KOPT-K1 (cell line): ENCODE results near the gene LRRTM4.

ENCODE experiments used
- H3K27ac ChIP-seq: fragments of 200-600 bp; sonication (generic); 2 replicates; pipeline ENCODE4 v1.5.1; 2016; ENCODE audit warnings: antibody characterized with exemption, mild to moderate bottlenecking, low read depth, low read length; ENCODE audit not compliant: poor library complexity, severe bottlenecking
- H3K36me3 ChIP-seq: fragments of 200-600 bp; sonication (generic); 2 replicates; pipeline ENCODE4 v1.5.1; 2017; ENCODE audit warnings: antibody characterized with exemption, mild to moderate bottlenecking, low read length, moderate library complexity; ENCODE audit not compliant: insufficient read depth
- H3K9me3 ChIP-seq: fragments of 200-600 bp; sonication (generic); 2 replicates; pipeline ENCODE4 v1.5.1; 2017; ENCODE audit warnings: antibody characterized with exemption, low read length, mild to moderate bottlenecking; ENCODE audit not compliant: insufficient read depth, poor library complexity, severe bottlenecking

The LRRTM4 gene

DNA sequence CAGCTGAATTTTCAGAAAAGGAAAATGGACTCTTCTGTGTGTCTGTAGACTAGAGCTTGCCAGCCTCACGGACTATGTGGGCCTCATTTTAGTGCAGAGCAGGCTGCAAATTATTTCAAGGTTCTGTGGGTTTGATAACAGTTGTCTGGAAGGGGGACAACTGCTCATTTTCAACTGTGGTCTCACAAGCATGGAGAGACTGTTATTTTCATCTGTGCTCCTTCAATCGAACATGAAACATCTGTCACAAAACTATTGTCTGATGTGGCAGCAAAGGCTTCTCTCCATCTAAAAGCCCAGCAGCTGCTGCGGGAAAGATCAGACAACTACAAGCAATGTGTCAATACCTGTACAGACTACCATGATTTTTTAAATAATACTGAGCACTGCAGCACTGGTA lies 211.8 kb downstream of the LRRTM4 start:
- Histone ChIP-seq H3K36me3 (no peaks in the 10 kb centered on the region), H3K9me3 (no peaks in the 10 kb centered on the region), H3K27ac (no peak overlapping the region)

DNA sequence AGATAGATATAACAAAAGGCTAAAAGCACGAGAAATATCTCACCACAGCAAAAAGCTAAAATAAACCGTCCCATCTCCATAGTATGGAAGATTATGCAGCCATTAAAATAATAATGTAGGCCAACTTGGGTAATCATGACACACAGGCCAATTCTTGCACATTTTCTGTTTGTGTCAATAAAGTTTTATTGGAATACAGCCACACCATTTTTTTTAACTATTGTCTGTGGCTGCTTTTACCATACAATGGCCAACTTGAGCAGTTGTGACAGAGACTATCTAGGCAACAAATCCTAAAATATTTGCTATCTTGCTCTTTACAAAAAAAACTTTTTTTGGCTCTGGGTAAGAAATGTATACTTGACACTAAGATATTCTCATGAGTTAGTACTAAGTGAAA lies 212.5 kb downstream of the LRRTM4 start:
- H3K36me3 ChIP-seq: no peaks in the 10 kb centered on the region
- H3K27ac ChIP-seq: no peak overlapping the region
- H3K9me3 ChIP-seq: no peaks in the 10 kb centered on the region

DNA sequence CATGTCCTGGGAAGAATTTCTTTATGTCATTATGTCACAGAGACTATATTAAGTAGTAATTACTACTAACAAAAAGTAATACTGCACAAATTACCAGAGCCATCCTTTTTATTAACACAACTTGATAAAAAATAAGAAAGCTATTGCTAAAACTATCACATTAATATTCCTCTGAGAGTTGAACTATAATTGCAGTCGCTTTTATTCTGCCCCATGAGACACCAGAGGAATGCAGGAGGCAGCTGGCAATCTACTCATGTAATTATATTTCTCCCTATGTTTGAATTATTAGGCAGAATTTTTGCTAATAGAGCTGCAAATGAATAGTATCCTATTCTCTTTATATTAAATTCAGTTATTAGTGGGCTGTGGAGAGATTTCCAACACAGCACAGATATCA lies 220.7 kb downstream of the LRRTM4 start:
- H3K9me3 ChIP-seq: no peaks in the 10 kb centered on the region
- no peak overlapping the region for H3K27ac ChIP-seq
- H3K36me3 ChIP-seq: no peaks in the 10 kb centered on the region

DNA sequence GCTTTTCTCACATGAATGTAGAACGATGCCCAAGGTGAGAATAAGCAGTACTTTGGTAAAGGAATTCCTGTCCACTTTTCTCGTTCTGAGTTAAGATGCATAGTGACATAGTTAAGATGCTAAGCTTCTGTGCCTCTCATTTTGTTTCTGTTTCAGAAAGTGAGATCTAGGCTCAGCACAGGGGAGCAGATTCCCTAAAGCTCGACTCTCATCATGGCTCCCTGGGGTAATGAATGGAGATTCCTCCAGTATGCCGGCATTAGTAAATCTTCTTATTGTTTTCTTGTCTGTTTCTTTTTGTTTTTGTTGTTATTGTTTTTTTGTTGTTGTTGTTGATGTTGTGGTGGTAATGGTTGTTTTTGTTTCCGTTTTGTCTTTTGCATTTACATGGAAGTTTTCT lies 225.4 kb downstream of the LRRTM4 start:
- H3K36me3 ChIP-seq: no peaks in the 10 kb centered on the region
- H3K27ac ChIP-seq: no peak overlapping the region
- no peaks in the 10 kb centered on the region for H3K9me3 ChIP-seq

DNA sequence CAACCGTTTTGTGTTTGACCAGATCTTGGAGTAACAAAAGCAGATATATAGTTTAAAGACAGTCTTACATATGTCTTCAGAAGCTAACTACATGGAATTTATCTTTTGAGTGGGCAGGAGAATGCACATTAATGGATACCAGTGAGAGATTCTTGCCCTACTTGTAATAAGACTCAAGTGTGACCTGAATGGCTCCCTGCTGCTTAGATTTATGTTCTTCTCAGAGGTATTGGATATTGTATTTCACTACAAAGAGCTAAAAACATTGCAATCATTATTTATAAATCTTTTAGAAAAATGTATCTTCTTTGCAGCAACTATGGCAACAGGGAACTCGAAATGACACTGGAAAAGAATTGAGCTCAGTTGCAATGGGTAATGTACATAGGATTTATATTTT lies 227.7 kb downstream of the LRRTM4 start:
- Histone ChIP-seq H3K9me3 (no peaks in the 10 kb centered on the region), H3K27ac (no peak overlapping the region), H3K36me3 (no peaks in the 10 kb centered on the region)

DNA sequence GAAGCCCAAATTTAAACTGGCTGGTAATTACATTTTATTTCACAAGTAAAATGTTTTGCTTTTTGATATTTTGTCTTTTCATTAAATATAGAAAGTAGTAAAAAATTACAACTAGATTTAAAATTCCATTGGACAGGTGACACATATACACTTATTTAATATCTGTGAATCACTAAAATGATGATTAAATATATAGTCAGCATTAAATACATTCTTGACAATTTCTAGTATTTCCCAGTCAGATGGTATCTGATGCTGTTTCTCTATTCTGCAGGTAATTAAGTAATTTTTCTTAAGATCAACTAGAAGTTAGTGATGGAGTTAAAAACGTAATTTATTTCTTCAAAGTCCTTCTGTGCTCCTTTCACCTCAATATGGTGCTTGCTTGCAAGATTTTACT lies 237.8 kb downstream of the LRRTM4 start:
- Histone ChIP-seq H3K36me3 (no peaks in the 10 kb centered on the region), H3K27ac (no peak overlapping the region), H3K9me3 (no peaks in the 10 kb centered on the region)

DNA sequence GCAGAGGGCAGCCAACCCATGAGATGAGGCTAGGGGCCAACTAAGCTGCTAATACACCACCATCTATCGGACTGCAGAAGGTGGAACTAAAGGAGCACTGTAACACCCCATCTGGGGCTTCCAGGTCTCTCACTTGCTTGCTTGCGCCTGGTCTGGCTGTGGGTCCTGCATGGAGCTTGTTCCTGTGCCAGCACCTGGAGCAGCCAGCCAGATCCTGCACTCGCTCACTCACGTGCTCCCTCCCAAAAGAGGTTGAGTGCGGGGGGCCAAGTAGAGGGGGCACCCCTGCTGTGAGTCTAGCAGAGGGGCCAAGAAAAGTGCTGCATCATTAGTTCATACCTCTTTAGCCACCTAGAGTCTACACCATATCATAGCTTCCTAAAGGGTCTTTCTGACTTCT lies 250.9 kb downstream of the LRRTM4 start:
- Histone ChIP-seq H3K9me3 (no peaks in the 10 kb centered on the region), H3K27ac (no peak overlapping the region), H3K36me3 (no peaks in the 10 kb centered on the region)

DNA sequence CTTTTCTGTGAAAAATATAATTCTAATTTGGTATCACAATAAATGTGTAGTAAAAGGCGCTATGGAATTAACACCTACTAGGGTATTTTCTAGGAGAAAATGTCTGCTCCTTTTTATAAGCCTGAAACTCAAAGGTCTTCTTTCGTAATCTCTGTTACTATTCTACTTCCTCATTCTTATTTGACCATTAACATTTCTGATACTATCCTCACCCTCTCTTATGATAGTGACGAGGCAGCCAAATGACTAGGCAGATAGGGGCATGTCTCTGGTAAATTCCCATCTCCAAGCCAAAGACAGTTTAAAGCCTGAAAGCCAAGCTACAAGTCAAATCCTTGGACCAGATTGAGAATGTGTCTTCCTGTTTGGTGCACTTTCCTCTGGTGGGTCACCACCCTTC lies 251.7 kb downstream of the LRRTM4 start:
- Histone ChIP-seq H3K36me3 (no peaks in the 10 kb centered on the region), H3K27ac (no peak overlapping the region), H3K9me3 (no peaks in the 10 kb centered on the region)

DNA sequence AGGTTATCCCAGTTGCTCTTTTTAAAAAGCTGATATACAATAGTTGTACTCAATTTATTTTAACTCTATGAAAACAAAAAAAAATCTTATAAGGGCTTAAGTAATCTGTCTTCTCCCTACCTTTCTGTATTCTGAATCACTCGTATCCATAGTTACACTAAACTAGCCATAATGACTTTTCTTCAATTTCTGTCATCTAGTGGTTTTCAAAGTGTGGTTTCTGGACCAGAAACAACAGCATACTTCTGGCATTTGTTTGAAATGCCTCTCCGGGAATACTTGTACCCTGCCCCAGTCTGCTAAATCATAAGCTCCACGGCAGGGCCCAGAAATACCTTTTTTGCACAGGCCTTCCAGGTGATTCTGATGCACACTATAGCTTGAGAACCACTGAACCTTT lies 253.6 kb downstream of the LRRTM4 start:
- H3K27ac ChIP-seq: no peak overlapping the region
- H3K9me3 ChIP-seq: no peaks in the 10 kb centered on the region
- no peaks in the 10 kb centered on the region for H3K36me3 ChIP-seq

DNA sequence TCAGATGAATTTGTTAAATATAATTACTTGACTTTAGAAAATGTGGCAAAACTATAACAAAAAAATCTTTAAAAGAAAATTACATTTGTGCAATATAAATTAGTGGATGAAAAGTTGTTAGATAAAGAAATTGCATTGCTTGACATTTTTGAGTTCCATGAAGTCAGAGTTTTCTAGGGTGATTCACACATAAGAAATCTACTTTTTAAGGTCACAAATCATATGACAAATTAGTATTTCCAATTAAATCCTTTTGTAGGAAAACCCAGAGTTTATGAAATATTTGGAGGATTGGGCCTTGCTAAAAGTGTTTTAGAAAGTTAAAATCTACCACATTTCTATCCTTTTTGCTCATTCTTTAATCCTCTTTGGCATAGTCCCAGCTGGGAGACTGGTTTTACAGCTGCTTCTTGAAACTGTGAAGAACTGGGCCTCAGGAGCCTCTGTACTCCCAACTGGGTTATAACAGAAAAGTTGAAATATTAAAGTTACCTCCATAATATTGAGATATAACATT lies 289.2 kb downstream of the LRRTM4 start:
- no peak overlapping the region for H3K27ac ChIP-seq
- no peaks in the 10 kb centered on the region for H3K36me3 ChIP-seq
- H3K9me3 ChIP-seq: no peaks in the 10 kb centered on the region

DNA sequence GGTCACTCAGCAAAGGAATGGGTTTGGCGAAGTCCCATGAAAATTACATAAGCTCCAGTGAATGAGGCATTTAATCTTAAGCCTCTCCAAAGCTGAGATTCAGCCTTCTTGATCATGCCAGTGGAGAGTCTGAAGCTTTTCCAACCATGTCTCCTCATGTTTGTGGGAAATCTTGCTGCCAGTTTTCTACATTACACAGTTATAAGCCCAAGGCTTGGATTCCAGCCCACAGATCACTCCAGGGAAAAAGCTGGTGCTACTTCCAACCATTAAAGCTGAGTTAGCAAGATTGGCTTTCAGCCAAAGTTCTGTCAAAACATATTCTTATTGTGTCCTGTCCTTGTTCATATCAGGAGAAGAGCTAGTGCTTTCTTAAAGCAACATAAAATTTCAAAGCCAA lies 293.8 kb downstream of the LRRTM4 start:
- H3K36me3 ChIP-seq: no peaks in the 10 kb centered on the region
- no peaks in the 10 kb centered on the region for H3K9me3 ChIP-seq
- no peak overlapping the region for H3K27ac ChIP-seq

DNA sequence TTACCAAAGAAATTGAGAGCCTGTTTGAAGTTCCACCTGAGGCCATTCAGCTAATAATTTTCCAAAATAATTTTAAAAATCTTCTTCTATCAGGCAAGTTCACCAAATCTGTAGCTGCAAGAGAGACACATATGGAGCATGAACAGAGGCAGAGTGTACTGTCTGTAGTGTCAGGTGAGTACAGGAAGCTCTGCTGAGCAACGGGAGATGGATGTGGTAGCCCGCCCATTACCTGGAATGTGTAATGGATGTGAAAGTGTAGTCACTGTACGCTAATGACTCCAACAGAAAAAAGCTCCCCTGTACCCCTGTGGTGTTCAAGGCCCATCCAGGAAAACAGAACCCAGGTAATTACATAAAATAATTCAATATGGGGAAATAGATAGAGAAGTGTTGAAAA lies 311.5 kb downstream of the LRRTM4 start:
- H3K36me3 ChIP-seq: no peaks in the 10 kb centered on the region
- H3K27ac ChIP-seq: no peak overlapping the region
- H3K9me3 ChIP-seq: no peaks in the 10 kb centered on the region

DNA sequence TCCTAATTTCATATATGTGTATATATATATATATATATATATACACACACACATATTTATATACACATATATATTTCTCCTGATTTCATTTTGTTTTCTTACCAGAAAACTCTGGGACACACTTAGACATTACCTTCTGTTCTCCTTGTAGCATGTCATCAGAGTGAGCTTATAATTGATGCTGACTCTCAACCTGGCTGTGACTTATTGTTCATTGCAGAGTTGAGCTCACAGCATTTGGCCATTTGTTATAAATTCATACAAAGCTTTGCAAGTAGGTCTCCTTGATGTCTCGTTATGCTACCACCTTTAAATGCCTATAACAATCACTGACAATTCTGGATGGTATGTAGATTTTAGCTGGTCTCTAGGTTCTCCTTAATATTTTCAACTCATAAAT lies 314.8 kb downstream of the LRRTM4 start:
- no peak overlapping the region for H3K27ac ChIP-seq
- H3K9me3 ChIP-seq: no peaks in the 10 kb centered on the region
- no peaks in the 10 kb centered on the region for H3K36me3 ChIP-seq

DNA sequence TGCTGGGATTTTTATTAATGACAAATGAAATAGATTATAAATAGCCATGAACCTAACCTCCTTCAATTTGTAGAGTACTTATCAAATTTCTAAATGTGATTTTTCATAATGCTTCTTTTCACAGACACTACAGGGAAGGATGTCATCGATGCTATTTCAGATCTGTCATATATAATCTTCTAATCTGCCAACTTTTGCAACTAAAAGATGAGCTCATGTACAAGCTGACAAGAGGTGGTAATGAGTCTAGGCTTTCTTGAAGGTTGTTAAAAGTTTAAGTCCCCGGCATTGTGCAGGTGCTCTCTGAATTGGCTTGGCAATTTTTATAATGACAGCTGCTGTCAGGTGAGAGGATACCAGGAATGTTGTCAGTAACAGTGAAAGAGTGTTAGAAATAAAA lies 320.4 kb downstream of the LRRTM4 start:
- H3K27ac ChIP-seq: no peak overlapping the region
- no peaks in the 10 kb centered on the region for H3K9me3 ChIP-seq
- no peaks in the 10 kb centered on the region for H3K36me3 ChIP-seq

DNA sequence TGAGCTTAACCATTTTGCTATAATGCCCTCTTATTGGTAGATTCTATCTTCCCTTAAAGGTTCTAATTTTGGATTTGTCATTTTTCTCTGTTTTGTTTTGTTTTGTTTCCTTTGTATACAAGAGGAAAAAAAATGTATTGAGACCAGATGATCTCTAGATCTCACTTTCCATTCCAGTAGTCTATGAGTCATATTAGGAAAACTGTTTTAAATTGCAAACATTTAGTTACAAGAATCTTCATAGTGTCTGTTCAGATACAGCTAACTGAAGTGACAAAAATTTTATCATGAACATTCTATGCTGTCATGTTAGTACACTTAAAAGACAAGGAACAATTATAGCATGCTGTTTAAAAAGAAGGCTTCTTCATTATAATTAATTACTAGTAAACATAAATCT lies 322.8 kb downstream of the LRRTM4 start:
- no peaks in the 10 kb centered on the region for H3K9me3 ChIP-seq
- H3K36me3 ChIP-seq: no peaks in the 10 kb centered on the region
- H3K27ac ChIP-seq: no peak overlapping the region

DNA sequence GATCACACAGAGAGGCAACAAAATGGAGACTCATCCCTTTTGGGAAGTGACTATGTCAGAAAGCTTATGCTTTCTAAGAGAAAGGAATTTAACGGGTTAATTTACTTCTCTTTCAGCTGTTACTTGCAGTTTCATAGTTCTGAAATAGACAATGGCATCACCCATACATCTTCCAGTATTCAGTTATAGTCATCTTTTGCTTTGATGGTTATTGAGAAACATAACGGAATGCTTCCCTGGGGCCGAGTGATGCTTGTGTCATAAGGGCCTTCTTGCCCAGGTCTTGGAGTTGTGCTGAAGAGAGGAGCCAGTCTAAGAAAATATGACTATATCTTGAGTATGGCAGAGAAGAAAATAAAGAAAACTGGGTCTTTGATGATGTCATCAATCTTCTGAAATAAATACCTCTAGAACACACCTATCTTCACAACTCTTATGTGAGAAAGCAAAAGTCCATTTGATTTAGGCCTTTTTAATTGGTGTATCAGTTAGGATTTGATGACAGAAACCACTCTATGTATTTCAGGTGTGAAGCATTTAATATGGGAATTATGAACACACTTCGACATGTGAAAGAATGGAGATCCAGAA lies 328.2 kb downstream of the LRRTM4 start:
- no peak overlapping the region for H3K27ac ChIP-seq

More for the DNA sequence above, 328.2 kb downstream of the LRRTM4 start:
- no peaks in the 10 kb centered on the region for H3K36me3 ChIP-seq
- no peaks in the 10 kb centered on the region for H3K9me3 ChIP-seq
